Coronary artery (tissue), 2 donors: Measurements from ENCODE around the gene MYOF.
"Not testable (repeated sequence)": the region's sequence is repeated elsewhere in the genome, so short reads cannot be mapped to it uniquely, and the experiment has no call there.

Experiments
- DNase-seq: peaks from one replicate; pipeline ENCODE4 v3.0.0-alpha.2; 2017; ENCODE audit warnings: low spot score
- H3K27ac ChIP-seq, 2 donors: fragments of 200-600 bp; sonication (generic); one replicate each; pipeline ENCODE4 v1.5.1; 2016 to 2019
- H3K4me3 ChIP-seq: fragments of 200-600 bp; sonication (generic); 2 replicates; pipeline ENCODE4 v1.5.1; 2016; ENCODE audit warnings: mild to moderate bottlenecking, moderate library complexity
- CTCF ChIP-seq: fragments of 200-600 bp; sonication (generic); IDR thresholded peaks from one replicate; pipeline ENCODE4 v1.5.1; 2019; ENCODE audit warnings: antibody characterized with exemption

MYOF gene

GRCh38 chr10:93469454-93469853 lies 12.7 kb downstream of the MYOF start:
- H3K27ac ChIP-seq: peak overlapping the region; percentile 14 to 96
- TF ChIP-seq CTCF: no peak
- DNase-seq: no peak
- H3K4me3 ChIP-seq: no peak overlapping the region

GRCh38 chr10:93468461-93469213 lies 13.5 kb downstream of the MYOF start:
- DNase-seq: no peak
- no peak for TF ChIP-seq CTCF
- Histone ChIP-seq H3K27ac (peak overlapping the region; percentile 14 to 96), H3K4me3 (no peak overlapping the region)

- H3K4me3 ChIP-seq, DNase-seq: not testable (repeated sequence)
- H3K27ac ChIP-seq: peak overlapping the region; percentile 14 to 96
Observed at GRCh38 chr10:93467635-93468034, 14.5 kb downstream of the MYOF start.

- peak overlapping the region; percentile 80 to 96 for H3K27ac ChIP-seq
- peak overlapping the region; percentile 50 for H3K4me3 ChIP-seq
- no peak for TF ChIP-seq CTCF
- peak; percentile 98 for DNase-seq
Observed at GRCh38 chr10:93465806-93466675, 16.1 kb downstream of the MYOF start.

GRCh38 chr10:93464776-93465388 lies 17.3 kb downstream of the MYOF start:
- Histone ChIP-seq H3K27ac (peak overlapping the region; percentile 80 to 96), H3K4me3 (no peak overlapping the region)
- TF ChIP-seq CTCF: no peak
- no peak for DNase-seq

GRCh38 chr10:93463723-93464476 lies 18.2 kb downstream of the MYOF start:
- DNase-seq: no peak
- H3K27ac ChIP-seq: peak overlapping the region; percentile 80 to 96
- TF ChIP-seq CTCF: no peak
- no peak overlapping the region for H3K4me3 ChIP-seq

GRCh38 chr10:93462881-93463280 lies 19.3 kb downstream of the MYOF start:
- no peak for TF ChIP-seq CTCF
- Histone ChIP-seq H3K4me3 (peak overlapping the region; percentile 6), H3K27ac (peak overlapping the region; percentile 64 to 96)
- no peak for DNase-seq
